ENCODE data around the gene TMEM144.

GRCh38 chr4:158203436-158203835 is 6.8 kb upstream of the TMEM144 start:
- TF ChIP-seq CTCF (conservative IDR thresholded peaks at IDR 0.05) (no peak), EZH2 (IDR thresholded peaks at IDR 0.05; ENCODE audit: low read depth) (no peak)

Measured in PC-9 (cell line).